AG09309 (cell line): ENCODE results near the gene CD46.

ENCODE experiments used
- DNase-seq: peaks from one replicate; pipeline ENCODE4 v3.0.0-alpha.2; 2010; ENCODE audit warnings: low read depth
- H3K4me3 ChIP-seq: 2 replicates; pipeline ENCODE4 v1.5.1; 2011; ENCODE audit warnings: mild to moderate bottlenecking, low read depth, low read length, moderate library complexity; ENCODE audit not compliant: control insufficient read depth
- TF ChIP-seq, protein P1 (sequence below): IDR thresholded peaks from 2 replicates; pipeline ENCODE4 v1.5.1; 2011; ENCODE audit warnings: mild to moderate bottlenecking, low read depth, low read length, inconsistent platforms; ENCODE audit not compliant: insufficient read depth, control insufficient read depth; ENCODE audit errors: missing control alignments

Gene CD46

DNA sequence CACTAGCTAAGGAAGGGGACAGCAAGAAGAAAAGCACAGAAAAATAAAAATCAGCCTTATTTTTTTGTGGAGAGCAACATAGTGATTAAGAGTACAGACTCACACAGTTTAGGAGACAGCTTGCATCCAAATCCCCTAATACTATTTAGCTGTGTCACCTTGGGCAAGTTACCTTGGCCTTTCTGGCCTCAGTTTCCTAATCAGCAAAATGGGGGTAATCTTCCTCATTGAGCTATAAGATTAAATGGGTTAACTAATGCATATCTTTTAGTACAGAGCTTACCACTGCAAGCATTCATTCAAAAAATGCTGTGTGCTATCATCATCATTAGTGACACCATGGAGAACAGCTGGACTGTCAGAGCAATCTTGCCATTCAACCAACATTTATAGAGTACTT, 77.7 kb downstream of the CD46 start:
- no peak for DNase-seq
- TF ChIP-seq, protein P1, sequence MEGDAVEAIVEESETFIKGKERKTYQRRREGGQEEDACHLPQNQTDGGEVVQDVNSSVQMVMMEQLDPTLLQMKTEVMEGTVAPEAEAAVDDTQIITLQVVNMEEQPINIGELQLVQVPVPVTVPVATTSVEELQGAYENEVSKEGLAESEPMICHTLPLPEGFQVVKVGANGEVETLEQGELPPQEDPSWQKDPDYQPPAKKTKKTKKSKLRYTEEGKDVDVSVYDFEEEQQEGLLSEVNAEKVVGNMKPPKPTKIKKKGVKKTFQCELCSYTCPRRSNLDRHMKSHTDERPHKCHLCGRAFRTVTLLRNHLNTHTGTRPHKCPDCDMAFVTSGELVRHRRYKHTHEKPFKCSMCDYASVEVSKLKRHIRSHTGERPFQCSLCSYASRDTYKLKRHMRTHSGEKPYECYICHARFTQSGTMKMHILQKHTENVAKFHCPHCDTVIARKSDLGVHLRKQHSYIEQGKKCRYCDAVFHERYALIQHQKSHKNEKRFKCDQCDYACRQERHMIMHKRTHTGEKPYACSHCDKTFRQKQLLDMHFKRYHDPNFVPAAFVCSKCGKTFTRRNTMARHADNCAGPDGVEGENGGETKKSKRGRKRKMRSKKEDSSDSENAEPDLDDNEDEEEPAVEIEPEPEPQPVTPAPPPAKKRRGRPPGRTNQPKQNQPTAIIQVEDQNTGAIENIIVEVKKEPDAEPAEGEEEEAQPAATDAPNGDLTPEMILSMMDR = no peak
- no peak overlapping the region for H3K4me3 ChIP-seq

DNA sequence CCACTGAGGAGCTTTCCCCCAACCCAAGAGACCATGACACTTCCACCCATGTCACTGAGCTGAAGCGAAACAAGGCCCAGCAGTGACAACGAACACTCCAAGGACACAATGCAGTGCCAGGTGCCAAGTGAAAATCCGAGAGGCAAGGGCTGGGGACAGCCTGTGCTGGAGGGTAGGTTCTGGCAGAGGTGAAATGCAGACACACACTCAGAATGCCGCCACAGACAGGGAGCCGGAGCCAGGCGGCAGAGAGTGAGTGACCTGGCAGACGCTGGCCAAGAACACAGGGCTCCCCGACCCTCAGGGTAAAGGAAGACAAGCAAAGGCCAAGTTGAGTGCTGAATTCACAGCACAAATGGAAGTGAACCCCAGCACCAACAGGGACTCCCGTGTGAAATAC, 78.9 kb downstream of the CD46 start:
- no peak for DNase-seq
- TF ChIP-seq, protein P1 = no peak
- H3K4me3 ChIP-seq = no peak overlapping the region

DNA sequence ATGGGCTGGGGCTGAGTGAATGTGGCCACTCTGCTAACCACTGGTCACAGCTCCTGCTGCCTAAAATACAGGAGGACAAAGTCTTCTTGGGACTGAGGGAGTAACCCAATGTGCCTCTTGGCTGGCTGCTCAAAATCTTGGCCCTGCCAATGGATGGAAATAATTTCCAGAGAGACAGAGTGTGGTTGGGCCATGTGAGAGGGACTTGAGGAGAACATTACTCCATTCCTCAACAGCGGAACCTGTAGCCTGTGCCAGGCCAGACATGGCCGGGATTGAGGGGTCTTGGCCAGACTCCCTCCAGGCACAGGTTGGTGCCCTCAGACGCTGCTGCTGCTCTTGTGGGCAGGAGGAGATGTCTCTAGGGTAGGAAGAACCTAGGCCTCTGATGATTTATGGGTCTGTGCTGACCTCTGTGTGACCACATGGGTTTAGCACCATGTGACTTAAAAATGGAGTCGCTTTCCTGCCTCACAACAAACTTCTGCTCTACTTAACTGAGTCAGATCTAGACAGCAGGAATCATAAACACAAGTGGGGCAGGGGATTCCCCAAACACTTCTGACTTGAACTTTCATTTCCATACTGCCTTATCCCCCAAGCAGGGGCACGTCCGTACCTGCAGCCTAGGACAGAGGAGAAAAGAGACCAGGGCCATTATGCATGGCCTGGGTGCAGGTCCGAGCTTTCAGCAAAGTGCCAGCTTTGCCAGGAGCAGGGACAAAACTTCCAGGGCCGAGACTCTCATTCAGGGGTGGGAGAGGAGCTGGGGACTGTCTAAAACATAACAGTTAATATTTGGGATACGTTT, 79.9 kb downstream of the CD46 start:
- no peak overlapping the region for H3K4me3 ChIP-seq
- no peak for DNase-seq
- TF ChIP-seq, protein P1 = no peak

DNA sequence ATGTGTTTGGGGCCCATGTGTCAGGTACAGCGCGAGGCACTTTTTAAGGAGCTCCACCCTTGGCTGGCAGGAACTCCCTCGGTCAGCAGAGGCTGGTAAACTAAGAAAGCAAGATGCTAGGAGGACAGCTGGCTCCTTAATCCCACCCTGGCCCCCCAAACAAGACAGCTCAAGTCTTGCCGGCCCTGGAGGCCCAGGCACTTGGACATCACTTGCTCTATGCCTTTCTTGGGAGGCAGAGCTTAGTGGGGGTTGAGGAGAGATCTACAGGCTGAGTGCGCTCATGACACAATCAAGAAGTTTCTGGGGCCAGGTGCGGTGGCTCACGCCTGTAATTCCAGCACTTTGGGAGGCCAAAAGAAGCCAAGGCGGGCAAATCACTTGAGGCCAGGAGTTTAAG, 80.9 kb downstream of the CD46 start:
- TF ChIP-seq, protein P1 = no peak
- no peak overlapping the region for H3K4me3 ChIP-seq

DNA sequence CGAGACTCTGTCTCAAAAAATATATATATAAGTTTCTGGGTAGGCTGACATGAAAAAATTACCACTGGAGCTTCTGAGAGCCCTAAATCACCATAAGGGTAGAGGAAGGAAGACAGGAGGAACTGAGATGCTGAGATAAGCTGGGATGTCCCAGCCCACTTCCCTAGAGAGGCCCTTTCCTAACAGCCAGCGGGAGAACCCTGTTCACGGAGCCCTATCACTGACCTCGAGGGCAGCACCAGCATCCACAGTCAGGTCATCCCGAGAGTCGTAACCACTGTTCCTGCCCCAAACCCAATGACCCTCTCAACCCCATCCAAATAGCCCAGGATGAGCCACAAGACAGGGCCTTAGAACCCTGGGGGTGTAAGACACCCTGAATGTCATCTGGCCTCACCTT, 81.5 kb downstream of the CD46 start:
- TF ChIP-seq, protein P1 = no peak
- DNase-seq = no peak
- H3K4me3 ChIP-seq = no peak overlapping the region

More for the DNA sequence above, 80.9 kb downstream of the CD46 start:
- no peak for DNase-seq

DNA sequence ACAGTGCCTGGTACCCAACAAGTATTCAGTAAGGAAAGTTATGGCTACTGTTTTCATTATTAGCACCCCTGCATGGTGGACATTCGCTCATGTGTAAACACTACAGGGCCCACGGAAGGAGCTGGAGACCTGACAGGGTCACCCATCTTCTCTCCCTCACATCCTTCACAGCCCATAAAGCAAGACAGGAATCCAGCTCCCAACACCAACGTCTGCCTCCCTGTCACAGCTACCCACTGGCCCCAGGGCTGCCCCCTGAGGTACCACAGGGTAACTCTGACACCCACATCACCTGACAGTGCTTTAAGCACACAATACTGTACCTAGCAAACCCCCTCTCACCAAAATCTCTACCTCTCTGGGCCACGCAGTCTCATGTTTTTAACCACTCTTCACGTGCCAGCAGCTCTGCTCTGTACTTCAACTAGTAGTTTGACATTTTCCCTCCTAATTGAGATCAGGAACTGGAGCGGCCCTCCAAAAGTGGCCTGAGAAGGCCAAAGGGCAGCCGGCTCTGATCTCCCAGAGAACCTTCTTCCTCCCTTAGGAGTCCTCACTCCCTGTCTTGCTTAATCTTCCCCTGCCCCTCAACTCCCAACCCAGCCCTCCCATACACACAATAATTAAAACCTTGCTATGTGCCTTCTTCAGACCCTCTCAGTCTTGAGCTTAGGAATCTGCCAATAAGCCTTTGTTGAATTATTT, 82.3 kb downstream of the CD46 start:
- DNase-seq = no peak
- no peak overlapping the region for H3K4me3 ChIP-seq
- TF ChIP-seq, protein P1 = no peak

DNA sequence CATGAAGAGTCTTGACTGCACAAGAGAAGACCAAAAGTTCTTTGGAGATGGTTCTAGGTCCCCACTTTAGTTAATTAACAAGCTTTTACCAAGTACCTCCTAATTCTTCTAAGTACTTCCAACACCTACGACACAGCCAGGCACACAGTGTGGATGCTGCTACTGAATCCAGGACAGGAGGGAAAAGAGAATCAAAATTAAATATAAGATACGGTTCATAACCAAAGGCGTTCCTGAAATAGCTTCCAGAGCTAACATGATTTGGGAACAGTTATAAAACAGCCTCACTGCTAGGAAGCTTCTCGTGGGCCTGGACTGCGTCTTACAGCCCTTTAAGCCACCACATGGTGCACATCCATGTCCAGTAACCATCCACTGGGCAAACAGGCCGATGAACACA, 84.1 kb downstream of the CD46 start:
- H3K4me3 ChIP-seq = no peak overlapping the region
- TF ChIP-seq, protein P1 = no peak
- no peak for DNase-seq
